ENCODE measurements around the gene UACA.

- TF ChIP-seq CTCF (conservative IDR thresholded peaks at IDR 0.05; ENCODE audit: low read length) (no peak), EZH2phosphoT487 (IDR thresholded peaks at IDR 0.05; ENCODE audit: borderline replicate concordance) (no peak)
Measured at GRCh38 chr15:70792171-70792573, 28.8 kb upstream of the UACA start.
